GM12892 (cell line): Measurements from ENCODE around the gene CCDC81.

Experiments used
- POLR2A ChIP-seq: IDR thresholded peaks from 2 replicates; pipeline ENCODE4 v1.6.1; 2011; ENCODE audit warnings: low read depth, low read length, control low read depth
- POLR2AphosphoS5 ChIP-seq: IDR thresholded peaks from 2 replicates; pipeline ENCODE4 v1.6.1; 2011; ENCODE audit warnings: low read depth, low read length, control low read depth

DNA sequence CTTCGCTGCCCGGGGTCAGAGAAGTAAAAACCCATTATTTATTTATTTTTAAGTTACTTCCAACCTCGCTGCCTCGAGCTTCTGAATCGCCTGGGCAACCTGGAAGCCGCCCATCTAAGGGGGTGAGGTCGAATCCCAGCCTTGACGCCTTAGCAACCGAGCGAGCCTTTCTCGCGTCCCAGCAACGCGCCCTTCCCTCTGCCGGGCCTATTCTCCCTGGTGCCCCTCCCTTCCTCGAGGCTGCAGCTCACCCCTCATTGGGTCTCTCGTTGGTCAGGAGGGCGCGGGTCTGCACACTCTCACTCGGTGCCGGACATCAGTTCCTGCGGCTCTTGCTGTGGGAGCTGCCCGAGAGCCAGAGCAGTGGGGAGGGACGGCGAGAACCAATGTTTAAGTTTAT is at the start of gene CCDC81:
- TF ChIP-seq POLR2A (no peak), POLR2AphosphoS5 (no peak)
